SK-N-SH (cell line): ENCODE results near the gene PXMP2. TPM values are rescaled to one million over a fixed set of nuclear protein-coding genes. Genes with fewer than 3 reads are reported as not detected.

Source experiments
- CTCF ChIA-PET: fragments of 300-600, 350-600 bp; formaldehyde crosslinking; extraction: SDS; loops from one replicate; lab custom pipeline; 2021; lab: Yijun Ruan, JAX
- POLR2A ChIA-PET: fragments of 350-600 bp; sonication (Branson Sonifier 250); formaldehyde crosslinking; extraction: SDS; loops from one replicate; lab custom pipeline; 2020; ENCODE audit warnings: antibody characterized with exemption, inconsistent platforms; lab: Yijun Ruan, JAX
- DNase-seq: peaks from one replicate; pipeline ENCODE4 v3.0.0; 2012
- H2AFZ ChIP-seq: fragments of 200-600 bp; sonication (generic); 2 replicates; pipeline ENCODE4 v1.8.1; 2016; ENCODE audit warnings: antibody characterized with exemption, mild to moderate bottlenecking, low read depth
- H3F3A ChIP-seq: fragments of 200-600 bp; sonication (generic); replicated peaks from 2 replicates; pipeline ENCODE3; 2016; ENCODE audit warnings: antibody characterized with exemption, mild to moderate bottlenecking; ENCODE audit not compliant: insufficient read depth
- H3K27ac ChIP-seq, 2 experiments: fragments of 200-500 bp in 1 of 2; fragments of 200-600 bp in 1 of 2; sonication (Bioruptor generic) in 1 of 2; sonication (generic), shearing (Covaris generic) in 1 of 2; 2 replicates each; pipeline versions ENCODE4 v1.5.1 to v1.6.1; 2014 to 2016; ENCODE audit warnings: low read depth in 2 of 2, inconsistent platforms in 1 of 2, low read length in 1 of 2, mild to moderate bottlenecking in 1 of 2, mixed read lengths in 1 of 2
- H3K27me3 ChIP-seq: fragments of 200-600 bp; sonication (generic), shearing (Covaris generic); 2 replicates; pipeline ENCODE4 v1.6.1; 2016; ENCODE audit warnings: mixed run types; ENCODE audit not compliant: insufficient read depth
- H3K36me3 ChIP-seq, 2 experiments: fragments of 200-500 bp in 1 of 2; fragments of 200-600 bp in 1 of 2; sonication (Bioruptor generic) in 1 of 2; sonication (generic) in 1 of 2; replicated peaks in 1 of 2; 2 replicates each; pipeline versions ENCODE3 to v1.5.1; 2014 to 2016; ENCODE audit warnings: low read length in 1 of 2, mild to moderate bottlenecking in 1 of 2; ENCODE audit not compliant: insufficient read depth in 2 of 2, control insufficient read depth in 1 of 2
- H3K4me1 ChIP-seq, 2 experiments: fragments of 200-500 bp in 1 of 2; fragments of 200-600 bp in 1 of 2; sonication (Bioruptor generic) in 1 of 2; sonication (generic), shearing (Covaris generic) in 1 of 2; 2 replicates each; pipeline versions ENCODE4 v1.5.1 to v1.6.1; 2014 to 2016; ENCODE audit warnings: low read depth in 1 of 2, low read length in 1 of 2, mixed run types in 1 of 2; ENCODE audit not compliant: insufficient read depth in 2 of 2, control insufficient read depth in 1 of 2
- H3K4me2 ChIP-seq: fragments of 200-600 bp; sonication (generic), shearing (Covaris generic); 2 replicates; pipeline ENCODE4 v1.6.1; 2017; ENCODE audit warnings: mixed run types
- H3K4me3 ChIP-seq, 2 experiments: fragments of 200-500 bp in 1 of 2; fragments of 200-600 bp in 1 of 2; sonication (Bioruptor generic) in 1 of 2; sonication (generic), shearing (Covaris generic) in 1 of 2; 2 replicates each; pipeline versions ENCODE4 v1.5.1 to v1.8.1; 2014 to 2016; ENCODE audit warnings: low read depth in 2 of 2, inconsistent platforms in 1 of 2, low read length in 1 of 2, mild to moderate bottlenecking in 1 of 2, mixed read lengths in 1 of 2, moderate library complexity in 1 of 2
- H3K79me2 ChIP-seq: fragments of 200-600 bp; sonication (generic); 2 replicates; pipeline ENCODE4 v1.8.1; 2017; ENCODE audit warnings: mild to moderate bottlenecking; ENCODE audit not compliant: insufficient read depth
- H3K9ac ChIP-seq: fragments of 200-600 bp; sonication (generic); 2 replicates; pipeline ENCODE4 v1.6.1; 2017; ENCODE audit warnings: mixed run types
- H3K9me2 ChIP-seq: fragments of 200-600 bp; sonication (generic); 2 replicates; pipeline ENCODE4 v1.6.1; 2017; ENCODE audit warnings: mixed run types
- H3K9me3 ChIP-seq: fragments of 200-600 bp; sonication (generic); 2 replicates; pipeline ENCODE4 v1.6.1; 2017; ENCODE audit warnings: mixed run types, mild to moderate bottlenecking, moderate library complexity
- H4K20me1 ChIP-seq: fragments of 200-600 bp; sonication (generic); 2 replicates; pipeline ENCODE4 v1.6.1; 2017; ENCODE audit warnings: mild to moderate bottlenecking, mixed run types; ENCODE audit not compliant: insufficient read depth
- CHD2 ChIP-seq: fragments of 150-350 bp; IDR thresholded peaks from 2 replicates; pipeline ENCODE4 v1.6.1; 2018; ENCODE audit warnings: low read length; ENCODE audit not compliant: partially characterized antibody
- CTCF ChIP-seq: fragments of 200-600 bp; sonication (generic); IDR thresholded peaks from 2 replicates; pipeline ENCODE4 v1.6.1; 2017; ENCODE audit warnings: antibody characterized with exemption, mild to moderate bottlenecking, moderate library complexity
- ELF1 ChIP-seq: IDR thresholded peaks from 2 replicates; pipeline ENCODE4 v1.4.0; 2012
- FOSL2 ChIP-seq: IDR thresholded peaks from 2 replicates; pipeline ENCODE4 v1.4.0; 2012; ENCODE audit warnings: low read depth, mild to moderate bottlenecking, moderate library complexity, borderline replicate concordance
- FOXM1 ChIP-seq: IDR thresholded peaks from 2 replicates; pipeline ENCODE4 v1.4.0; 2012; ENCODE audit warnings: low read depth, mild to moderate bottlenecking
- GABPA ChIP-seq: IDR thresholded peaks from 2 replicates; pipeline ENCODE4 v1.4.0; 2012; ENCODE audit warnings: low read depth, mild to moderate bottlenecking
- JUND ChIP-seq: IDR thresholded peaks from 2 replicates; pipeline ENCODE4 v1.4.0; 2012
- MAX ChIP-seq: IDR thresholded peaks from 2 replicates; pipeline ENCODE4 v1.4.0; 2012; ENCODE audit warnings: low read depth
- NRF1 ChIP-seq: IDR thresholded peaks from 2 replicates; pipeline ENCODE4 v1.6.1; 2012; ENCODE audit warnings: low read depth, mild to moderate bottlenecking, low read length
- RCOR1 ChIP-seq: fragments of 150-350 bp; IDR thresholded peaks from 2 replicates; pipeline ENCODE4 v1.6.1; 2017; ENCODE audit warnings: antibody characterized with exemption, low read length
- TAF1 ChIP-seq: IDR thresholded peaks from 2 replicates; pipeline ENCODE4 v1.6.1; 2012; ENCODE audit warnings: low read depth, mild to moderate bottlenecking, low read length, moderate library complexity, borderline replicate concordance
- TCF12 ChIP-seq: IDR thresholded peaks from 2 replicates; pipeline ENCODE4 v1.4.0; 2012
- USF1 ChIP-seq: IDR thresholded peaks from 2 replicates; pipeline ENCODE4 v1.4.0; 2012; ENCODE audit warnings: low read depth, borderline replicate concordance
- ZBTB33 ChIP-seq: IDR thresholded peaks from 2 replicates; pipeline ENCODE4 v1.4.0; 2012; ENCODE audit warnings: low read depth, borderline replicate concordance
- WGBS: methylation state at CpG from one replicate; pipeline ENCODE4 v1.1.6; 2017; ENCODE audit warnings: low lambda C conversion rate; 5-methylcytosine and 5-hydroxymethylcytosine counted together
- polyA plus RNA-seq, 3 experiments: library from polyadenylated mRNA; depleted of rRNA; stranded (reverse); fragments of >200 nt; gene quantifications; 2 replicates each; pipeline ENCODE4 v1.2.3, GENCODE V29; 2012

The PXMP2 gene
- polyA plus RNA-seq, 1 of the 3 experiments (the other 2 are of a cell fraction) = 35.8 TPM

GRCh38 chr12:132720606-132721345 lies 33.4 kb downstream of the PXMP2 start:
- TF ChIP-seq NRF1 = no peak
- no peak for TF ChIP-seq FOXM1
- no peak for TF ChIP-seq RCOR1
- TF ChIP-seq MAX = no peak
- no peak for TF ChIP-seq USF1
- no peak for TF ChIP-seq GABPA
- no peak for TF ChIP-seq FOSL2
- TF ChIP-seq ZBTB33 = no peak
- TF ChIP-seq TAF1 = no peak
- no peak for TF ChIP-seq ELF1
- TF ChIP-seq JUND = no peak
- TF ChIP-seq CHD2 = no peak
- TF ChIP-seq CTCF = no peak
- no peak for TF ChIP-seq TCF12
- TF ChIP-seq, all 33 proteins: peak for 0
- Histone ChIP-seq H3K9me3 (no peaks in the 10 kb centered on the region), H3K27ac (no peak overlapping the region), H3K79me2 (peaks cover 22% of the 10 kb centered on the region; the same call in 1 of the 2 replicates), H2AFZ (no peak overlapping the region), H3K4me2 (no peak overlapping the region), H3K4me1 (no peaks in the 10 kb centered on the region), H3K9ac (no peak overlapping the region), H3K4me3 (no peak overlapping the region), H3K9me2 (no peaks in the 10 kb centered on the region), H3F3A (peaks cover 28% of the 10 kb centered on the region), H4K20me1 (peaks cover 28% of the 10 kb centered on the region), H3K27me3 (no peaks in the 10 kb centered on the region), H3K36me3 (peaks cover 39 to 62% of the 10 kb centered on the region in 2 experiments)
- DNase-seq = no peak
- ChIA-PET POLR2A (interaction anchor here (1.0 kb wide), 1 partner anchor 10 kb away, joined by 5 read pairs; the partner anchor contains the start of gene PGAM5), CTCF (no interaction called here)
- 93% methylated on average over 24 of the region's 25 CpGs for WGBS
